ENCODE measurements around the gene FTCD.

The FTCD gene

DNA sequence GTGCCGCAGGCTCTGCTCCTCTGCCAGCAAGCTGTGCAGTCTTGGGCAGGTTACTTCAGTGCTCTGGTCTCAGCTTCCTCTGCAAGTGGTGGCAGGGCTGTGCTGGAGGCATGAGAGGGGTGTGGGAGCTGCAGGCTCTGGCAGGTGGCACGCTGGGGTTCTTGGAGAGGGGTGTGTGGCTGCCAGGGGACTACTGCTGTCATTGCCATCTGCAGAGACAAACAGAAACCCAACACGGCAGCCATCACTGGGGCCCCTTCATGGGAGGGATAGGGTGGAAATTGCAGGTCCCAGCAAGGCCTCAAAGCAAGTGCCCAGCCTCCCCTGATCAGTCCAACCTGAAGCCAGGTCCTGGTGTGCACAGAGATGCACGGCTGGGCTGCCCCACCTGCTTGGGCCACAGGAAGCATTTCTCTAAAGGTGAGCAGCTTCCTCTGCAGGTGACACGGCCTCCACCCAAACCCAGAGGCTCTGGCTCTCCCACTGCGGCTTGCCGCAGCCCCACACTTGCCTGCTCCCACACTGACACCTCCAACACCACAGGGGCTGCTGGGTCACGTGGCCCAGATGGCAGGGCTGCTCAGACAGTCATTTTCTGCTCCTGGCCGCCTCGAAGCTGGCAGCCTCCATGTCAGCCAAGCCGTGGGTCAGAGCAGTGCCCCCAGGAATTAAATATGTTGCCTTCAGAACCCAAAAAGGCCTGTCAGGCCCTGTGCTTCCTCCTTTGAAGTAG, 61.5 kb downstream of the FTCD start:
- Histone ChIP-seq H3K9ac (ENCODE audit: low read length) (no peak overlapping the region), H3K4me1 (ENCODE audit: low read length) (no peaks in the 10 kb centered on the region), H2AFZ (ENCODE audit: low read length) (no peak overlapping the region), H3K27ac (ENCODE audit: low read length) (no peak overlapping the region), H3F3A (ENCODE audit: insufficient read depth, low read length) (no peaks in the 10 kb centered on the region), H4K20me1 (ENCODE audit: insufficient read depth, low read length) (no peaks in the 10 kb centered on the region), H3K27me3 (replicated peaks; ENCODE audit: insufficient read depth, low read length) (peaks cover 66% of the 10 kb centered on the region), H3K36me3 (replicated peaks; ENCODE audit: insufficient read depth, low read length) (no peaks in the 10 kb centered on the region), H3K4me3 (ENCODE audit: low read length) (no peak overlapping the region), H3K4me2 (ENCODE audit: low read depth, low read length) (no peak overlapping the region), H3K79me2 (ENCODE audit: low read length) (no peaks in the 10 kb centered on the region), H3K9me2 (replicated peaks; ENCODE audit: insufficient read depth, low read length) (no peaks in the 10 kb centered on the region), H3K9me3 (replicated peaks; ENCODE audit: insufficient read depth, low read length) (no peaks in the 10 kb centered on the region)
- DNase-seq = no peak
- no peak for TF ChIP-seq EZH2 (optimal IDR thresholded peaks at IDR 0.05; ENCODE audit: low read depth, low read length)
- TF ChIP-seq EZH2phosphoT487 (IDR thresholded peaks at IDR 0.05; ENCODE audit: low read length) = no peak
- TF ChIP-seq, protein P1, sequence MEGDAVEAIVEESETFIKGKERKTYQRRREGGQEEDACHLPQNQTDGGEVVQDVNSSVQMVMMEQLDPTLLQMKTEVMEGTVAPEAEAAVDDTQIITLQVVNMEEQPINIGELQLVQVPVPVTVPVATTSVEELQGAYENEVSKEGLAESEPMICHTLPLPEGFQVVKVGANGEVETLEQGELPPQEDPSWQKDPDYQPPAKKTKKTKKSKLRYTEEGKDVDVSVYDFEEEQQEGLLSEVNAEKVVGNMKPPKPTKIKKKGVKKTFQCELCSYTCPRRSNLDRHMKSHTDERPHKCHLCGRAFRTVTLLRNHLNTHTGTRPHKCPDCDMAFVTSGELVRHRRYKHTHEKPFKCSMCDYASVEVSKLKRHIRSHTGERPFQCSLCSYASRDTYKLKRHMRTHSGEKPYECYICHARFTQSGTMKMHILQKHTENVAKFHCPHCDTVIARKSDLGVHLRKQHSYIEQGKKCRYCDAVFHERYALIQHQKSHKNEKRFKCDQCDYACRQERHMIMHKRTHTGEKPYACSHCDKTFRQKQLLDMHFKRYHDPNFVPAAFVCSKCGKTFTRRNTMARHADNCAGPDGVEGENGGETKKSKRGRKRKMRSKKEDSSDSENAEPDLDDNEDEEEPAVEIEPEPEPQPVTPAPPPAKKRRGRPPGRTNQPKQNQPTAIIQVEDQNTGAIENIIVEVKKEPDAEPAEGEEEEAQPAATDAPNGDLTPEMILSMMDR (IDR thresholded peaks at IDR 0.05; ENCODE audit: low read length) = no peak

GRCh38 chr21:46092811-46093667, 62.3 kb downstream of the FTCD start:
- no peaks in the 10 kb centered on the region for H3K36me3 ChIP-seq (replicated peaks; ENCODE audit: insufficient read depth, low read length)
- no peak for TF ChIP-seq EZH2phosphoT487 (IDR thresholded peaks at IDR 0.05; ENCODE audit: low read length)
- H4K20me1 ChIP-seq (ENCODE audit: insufficient read depth, low read length) = no peaks in the 10 kb centered on the region
- no peak overlapping the region for H3K4me2 ChIP-seq (ENCODE audit: low read depth, low read length)
- DNase-seq = no peak
- no peaks in the 10 kb centered on the region for H3F3A ChIP-seq (ENCODE audit: insufficient read depth, low read length)
- no peak overlapping the region for H3K4me3 ChIP-seq (ENCODE audit: low read length)
- no peaks in the 10 kb centered on the region for H3K79me2 ChIP-seq (ENCODE audit: low read length)
- no peaks in the 10 kb centered on the region for H3K9me3 ChIP-seq (replicated peaks; ENCODE audit: insufficient read depth, low read length)
- no peak overlapping the region for H2AFZ ChIP-seq (ENCODE audit: low read length)
- H3K9ac ChIP-seq (ENCODE audit: low read length) = no peak overlapping the region
- H3K9me2 ChIP-seq (replicated peaks; ENCODE audit: insufficient read depth, low read length) = no peaks in the 10 kb centered on the region
- no peak overlapping the region for H3K27ac ChIP-seq (ENCODE audit: low read length)
- H3K27me3 ChIP-seq (replicated peaks; ENCODE audit: insufficient read depth, low read length) = peaks cover 72% of the 10 kb centered on the region
- H3K4me1 ChIP-seq (ENCODE audit: low read length) = no peaks in the 10 kb centered on the region

DNA sequence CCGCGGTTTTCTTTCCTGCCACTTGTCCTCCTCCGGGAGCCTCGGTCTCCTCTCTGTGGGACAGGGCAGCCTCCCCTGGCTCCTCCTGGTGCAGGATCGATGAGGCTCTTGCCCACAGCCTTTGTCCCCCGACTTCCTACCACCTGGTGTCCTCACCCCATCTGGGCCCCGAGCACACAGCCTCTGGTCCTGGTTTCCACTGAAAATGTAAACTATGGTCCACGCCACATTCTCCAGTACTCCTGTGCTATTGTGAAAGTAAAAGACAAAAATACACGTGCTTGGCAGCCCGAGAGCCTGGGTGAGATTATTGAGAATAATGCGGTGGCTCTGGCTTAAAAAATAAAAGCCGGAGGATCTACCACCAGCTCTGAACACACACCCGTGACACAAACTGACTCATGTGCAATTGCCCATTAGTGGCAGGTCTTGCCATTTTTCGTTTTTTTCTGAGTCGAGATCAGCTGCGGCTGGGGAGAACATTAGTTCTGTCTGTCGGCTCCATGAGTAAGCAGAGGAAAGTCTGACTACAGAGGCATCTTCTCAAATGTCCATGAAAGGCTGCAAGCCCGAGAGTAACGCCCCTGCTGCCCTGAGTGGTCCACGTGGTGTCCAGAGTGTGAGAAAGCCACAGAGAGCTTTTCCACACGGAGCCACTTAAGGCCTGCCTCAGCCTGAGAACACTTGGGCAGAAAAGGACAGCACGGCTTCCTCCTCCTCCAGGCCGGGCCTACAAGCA, 63.2 kb downstream of the FTCD start:
- Histone ChIP-seq H3K9me2 (replicated peaks; ENCODE audit: insufficient read depth, low read length) (no peaks in the 10 kb centered on the region), H3F3A (ENCODE audit: insufficient read depth, low read length) (no peaks in the 10 kb centered on the region), H3K9me3 (replicated peaks; ENCODE audit: insufficient read depth, low read length) (no peaks in the 10 kb centered on the region), H3K36me3 (replicated peaks; ENCODE audit: insufficient read depth, low read length) (no peaks in the 10 kb centered on the region), H3K4me2 (ENCODE audit: low read depth, low read length) (peak overlapping the region; percentile 34; the same call in 1 of the 2 replicates), H3K4me1 (ENCODE audit: low read length) (no peaks in the 10 kb centered on the region), H3K9ac (ENCODE audit: low read length) (no peak overlapping the region), H3K27me3 (replicated peaks; ENCODE audit: insufficient read depth, low read length) (peaks cover 75% of the 10 kb centered on the region), H3K27ac (ENCODE audit: low read length) (no peak overlapping the region), H3K79me2 (ENCODE audit: low read length) (no peaks in the 10 kb centered on the region), H2AFZ (ENCODE audit: low read length) (no peak overlapping the region), H3K4me3 (ENCODE audit: low read length) (peak overlapping the region; percentile 2; the same call in 1 of the 2 replicates), H4K20me1 (ENCODE audit: insufficient read depth, low read length) (no peaks in the 10 kb centered on the region)
- no peak for DNase-seq
- TF ChIP-seq EZH2 (optimal IDR thresholded peaks at IDR 0.05; ENCODE audit: low read depth, low read length) = no peak

- Histone ChIP-seq H3K9me2 (replicated peaks; ENCODE audit: insufficient read depth, low read length) (no peaks in the 10 kb centered on the region), H3K9ac (ENCODE audit: low read length) (no peak overlapping the region), H3K4me2 (ENCODE audit: low read depth, low read length) (peak overlapping the region; percentile 34; the same call in 1 of the 2 replicates), H3F3A (ENCODE audit: insufficient read depth, low read length) (no peaks in the 10 kb centered on the region), H3K27me3 (replicated peaks; ENCODE audit: insufficient read depth, low read length) (peaks cover 75% of the 10 kb centered on the region), H3K4me3 (ENCODE audit: low read length) (0 out of 2 replicates have a peak overlapping the region, but pooled peaks have one; percentile 2), H3K27ac (ENCODE audit: low read length) (no peak overlapping the region), H3K9me3 (replicated peaks; ENCODE audit: insufficient read depth, low read length) (no peaks in the 10 kb centered on the region), H3K79me2 (ENCODE audit: low read length) (no peaks in the 10 kb centered on the region), H3K36me3 (replicated peaks; ENCODE audit: insufficient read depth, low read length) (no peaks in the 10 kb centered on the region), H2AFZ (ENCODE audit: low read length) (no peak overlapping the region), H3K4me1 (ENCODE audit: low read length) (no peaks in the 10 kb centered on the region), H4K20me1 (ENCODE audit: insufficient read depth, low read length) (no peaks in the 10 kb centered on the region)
- TF ChIP-seq, protein P1 (IDR thresholded peaks at IDR 0.05; ENCODE audit: low read length) = no peak
- TF ChIP-seq EZH2phosphoT487 (IDR thresholded peaks at IDR 0.05; ENCODE audit: low read length) = no peak
- TF ChIP-seq EZH2 (optimal IDR thresholded peaks at IDR 0.05; ENCODE audit: low read depth, low read length) = no peak
- no peak for DNase-seq
Measured at GRCh38 chr21:46091631-46092025, 63.8 kb downstream of the FTCD start.

Data from MM.1S (cell line).